Stimulated activated naive CD4-positive, alpha-beta T cell treated with Interleukin-2 at 50 U/mL for 16 hours (primary cell): Measurements from ENCODE around the gene P2RY11.

Experiments used
- DNase-seq: peaks from one replicate; lab custom pipeline; 2025; lab: John Stamatoyannopoulos, UW

Gene P2RY11

GRCh38 chr19:10093295-10094186, 18.0 kb upstream of the P2RY11 start:
- DNase-seq, result no peak

- no peak for DNase-seq
Measured at GRCh38 chr19:10095622-10095947, 15.9 kb upstream of the P2RY11 start.

DNA sequence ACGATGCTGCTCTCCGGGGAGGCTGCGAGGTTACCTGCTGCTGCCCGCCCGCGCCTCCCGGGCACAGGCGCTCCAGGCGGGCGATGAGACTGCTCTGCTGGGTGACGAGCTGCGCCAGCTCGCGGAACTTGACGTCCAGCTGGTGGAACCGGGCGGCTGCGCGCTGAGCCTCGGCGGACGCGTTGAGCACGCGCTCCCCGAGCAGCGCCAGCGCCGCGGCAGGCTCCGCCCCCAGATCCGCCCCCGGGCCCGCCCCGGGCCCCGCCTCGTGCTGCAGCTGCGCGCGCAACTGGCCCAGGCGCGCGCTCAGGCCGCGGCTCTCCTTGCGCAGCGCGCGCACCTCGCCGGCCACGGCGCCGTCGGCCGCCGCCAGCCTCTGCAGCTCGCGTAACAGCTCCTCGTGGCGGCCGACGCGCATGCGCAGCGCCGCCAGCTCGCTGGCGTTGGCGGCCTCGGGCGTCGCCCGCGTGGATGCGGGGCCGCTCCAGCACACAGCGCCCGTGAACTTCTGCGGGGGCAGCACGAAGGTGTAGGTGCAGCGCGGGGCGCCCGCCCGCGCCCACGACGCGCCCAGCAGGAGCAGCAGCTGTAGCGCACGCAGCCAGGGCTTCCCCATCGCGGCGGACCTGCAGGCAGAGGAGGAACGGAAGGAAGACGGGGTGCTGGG, 15.4 kb upstream of the P2RY11 start:
- peak; percentile 82 for DNase-seq

DNA sequence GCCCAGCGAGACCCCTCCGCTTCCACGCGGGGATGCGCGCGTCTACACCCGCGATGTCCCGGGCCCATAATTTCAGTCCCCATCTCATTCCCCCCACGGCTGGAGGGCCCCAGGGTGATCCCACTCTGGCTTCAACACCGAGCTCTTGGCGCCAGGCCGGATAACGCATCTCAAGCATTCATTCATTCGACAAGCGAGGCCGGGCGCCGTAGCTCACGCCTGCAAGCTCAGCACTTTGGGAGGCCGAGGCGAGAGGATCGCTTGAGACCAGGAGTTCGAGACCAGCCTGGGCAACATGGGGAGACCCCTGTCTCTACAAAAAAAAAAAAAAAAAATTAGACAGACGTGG, 14.9 kb upstream of the P2RY11 start:
- DNase-seq, result no peak

- DNase-seq, result no peak
Measured at GRCh38 chr19:10100163-10100785, 11.2 kb upstream of the P2RY11 start.

DNA sequence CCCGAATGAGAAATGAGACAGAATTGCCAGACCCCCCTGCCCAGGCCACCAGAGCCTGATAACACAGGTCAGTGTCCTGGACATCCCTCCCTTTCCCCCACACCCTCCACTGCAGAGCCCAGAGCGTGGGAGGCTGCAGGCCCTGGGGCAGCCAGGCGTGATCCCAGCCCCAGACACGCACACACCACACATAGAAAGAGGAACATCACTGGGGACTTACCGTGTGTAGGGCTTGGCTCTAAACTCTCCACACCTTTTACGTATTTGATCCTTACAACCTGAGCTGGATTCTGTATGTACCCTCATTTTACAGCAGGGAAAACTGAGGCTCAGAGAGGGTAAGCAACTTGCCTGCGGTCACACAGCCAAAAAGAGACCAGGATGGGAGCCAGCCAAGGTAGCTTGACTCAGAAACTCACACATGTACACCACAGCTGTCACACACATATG, 8.7 kb upstream of the P2RY11 start:
- DNase-seq, result no peak

DNA sequence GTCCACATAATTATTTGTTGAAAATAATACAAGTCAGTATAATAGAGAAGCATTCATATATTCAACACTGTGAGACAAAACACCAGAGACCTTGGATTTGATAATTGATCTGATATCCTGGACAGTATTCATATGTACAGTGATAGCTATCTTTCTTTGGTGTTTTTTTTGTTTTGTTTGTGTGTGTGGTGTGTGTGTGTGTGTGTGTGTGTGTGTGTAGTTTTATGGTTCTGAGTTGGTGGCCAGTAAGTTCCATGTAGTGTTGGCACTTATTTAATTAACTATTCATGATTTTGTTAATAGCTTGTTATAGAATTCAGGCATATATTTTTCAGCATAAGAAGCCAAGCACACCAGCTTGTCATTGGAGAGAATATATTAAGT, 7.4 kb upstream of the P2RY11 start:
- no peak for DNase-seq

GRCh38 chr19:10104665-10105508, 6.6 kb upstream of the P2RY11 start:
- DNase-seq, result peak; percentile 80

- DNase-seq, result peak; percentile 85
Measured at GRCh38 chr19:10105509-10106099, 5.9 kb upstream of the P2RY11 start.

DNA sequence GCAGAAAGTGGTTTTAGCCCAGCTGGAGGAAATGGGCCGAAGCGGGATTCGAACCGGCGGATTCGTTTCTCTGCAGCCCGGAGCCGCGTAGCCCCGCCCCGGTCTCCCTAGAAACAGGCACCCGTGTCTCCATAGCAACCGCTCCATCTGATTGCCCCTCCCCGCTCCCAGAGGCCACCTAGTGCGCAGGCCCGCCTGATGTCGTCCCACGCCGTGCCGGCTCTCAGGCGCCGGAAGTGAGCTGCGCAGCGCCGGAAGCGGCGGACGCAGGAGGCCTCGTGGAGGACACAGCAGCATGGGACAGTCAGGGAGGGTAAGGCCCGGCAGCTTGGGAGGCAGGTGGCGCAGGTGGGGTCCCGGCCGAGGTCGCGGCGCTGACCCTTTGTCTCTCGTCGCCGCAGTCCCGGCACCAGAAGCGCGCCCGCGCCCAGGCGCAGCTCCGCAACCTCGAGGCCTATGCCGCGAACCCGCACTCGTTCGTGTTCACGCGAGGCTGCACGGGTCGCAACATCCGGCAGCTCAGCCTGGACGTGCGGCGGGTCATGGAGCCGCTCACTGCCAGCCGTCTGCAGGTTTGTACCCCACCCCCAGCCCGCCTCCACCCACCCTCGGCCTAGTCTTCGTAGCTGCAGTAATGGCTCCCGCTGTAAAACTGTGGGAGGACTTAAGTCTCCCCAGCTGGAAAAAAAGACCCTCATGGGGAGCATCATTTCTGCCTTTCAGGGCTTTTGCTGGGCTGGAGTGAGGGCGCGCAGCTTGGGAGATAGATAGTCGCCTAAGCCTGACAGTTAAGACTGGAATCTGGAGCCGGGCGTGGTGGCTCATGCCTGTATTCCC, 5.2 kb upstream of the P2RY11 start, which contains the start of gene PPAN:
Gene PPAN (plus strand): TSS at position 263 of the 837 bp plus-strand sequence. CDS start 33 bp downstream, at position 296.
- peak; percentile 96 for DNase-seq

- DNase-seq, result no peak
Measured at GRCh38 chr19:10107254-10107653, 4.2 kb upstream of the P2RY11 start.

DNA sequence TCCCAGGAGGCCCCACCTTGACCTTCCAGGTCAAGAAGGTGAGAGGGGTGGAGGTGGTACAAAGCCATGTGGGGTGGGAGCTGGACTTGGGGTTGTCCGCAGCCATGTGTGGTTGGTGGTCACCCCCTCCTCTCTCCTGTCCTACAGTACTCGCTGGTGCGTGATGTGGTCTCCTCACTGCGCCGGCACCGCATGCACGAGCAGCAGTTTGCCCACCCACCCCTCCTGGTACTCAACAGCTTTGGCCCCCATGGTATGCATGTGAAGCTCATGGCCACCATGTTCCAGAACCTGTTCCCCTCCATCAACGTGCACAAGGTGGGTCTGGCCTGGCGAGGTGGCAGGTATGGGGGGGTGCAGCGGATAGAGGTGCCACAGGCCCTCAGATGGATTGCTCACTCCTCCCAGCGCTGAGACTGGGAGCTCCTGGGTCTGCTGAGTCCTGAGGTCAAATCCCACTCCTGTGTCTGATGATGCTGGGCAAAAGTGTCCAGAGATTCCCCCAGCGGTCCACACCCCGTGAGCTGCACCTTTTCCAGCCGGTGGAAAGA, 3.6 kb upstream of the P2RY11 start:
- no peak for DNase-seq

- DNase-seq, result no peak
Measured at GRCh38 chr19:10109528-10109927, 2.0 kb upstream of the P2RY11 start.

DNA sequence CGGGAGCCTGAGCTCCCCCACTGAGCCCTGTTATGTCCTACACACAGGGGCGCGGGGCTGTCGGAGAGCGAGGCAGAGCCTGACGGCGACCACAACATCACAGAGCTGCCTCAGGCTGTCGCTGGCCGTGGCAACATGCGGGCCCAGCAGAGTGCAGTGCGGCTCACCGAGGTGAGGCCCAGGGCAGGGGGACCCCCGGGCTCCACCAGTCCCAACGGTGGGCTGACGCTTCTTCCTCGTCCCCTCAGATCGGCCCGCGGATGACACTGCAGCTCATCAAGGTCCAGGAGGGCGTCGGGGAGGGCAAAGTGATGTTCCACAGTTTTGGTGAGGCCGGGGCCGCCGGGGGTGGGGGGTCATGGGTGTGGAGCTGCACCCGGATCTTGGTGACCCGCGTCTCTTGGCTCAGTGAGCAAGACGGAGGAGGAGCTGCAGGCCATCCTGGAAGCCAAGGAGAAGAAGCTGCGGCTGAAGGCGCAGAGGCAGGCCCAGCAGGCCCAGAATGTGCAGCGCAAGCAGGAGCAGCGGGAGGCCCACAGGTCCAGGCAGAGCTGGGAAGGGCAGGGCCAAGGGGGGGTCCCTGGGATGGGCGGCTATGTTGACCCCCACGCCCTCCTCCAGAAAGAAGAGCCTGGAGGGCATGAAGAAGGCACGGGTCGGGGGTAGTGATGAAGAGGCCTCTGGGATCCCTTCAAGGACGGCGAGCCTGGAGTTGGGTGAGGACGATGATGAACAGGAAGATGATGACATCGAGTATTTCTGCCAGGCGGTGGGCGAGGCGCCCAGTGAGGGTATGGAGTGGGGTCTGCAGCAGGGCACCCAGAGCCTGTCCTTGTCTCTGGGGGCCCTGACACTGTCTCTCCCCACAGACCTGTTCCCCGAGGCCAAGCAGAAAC, 1.2 kb upstream of the P2RY11 start:
- no peak for DNase-seq

DNA sequence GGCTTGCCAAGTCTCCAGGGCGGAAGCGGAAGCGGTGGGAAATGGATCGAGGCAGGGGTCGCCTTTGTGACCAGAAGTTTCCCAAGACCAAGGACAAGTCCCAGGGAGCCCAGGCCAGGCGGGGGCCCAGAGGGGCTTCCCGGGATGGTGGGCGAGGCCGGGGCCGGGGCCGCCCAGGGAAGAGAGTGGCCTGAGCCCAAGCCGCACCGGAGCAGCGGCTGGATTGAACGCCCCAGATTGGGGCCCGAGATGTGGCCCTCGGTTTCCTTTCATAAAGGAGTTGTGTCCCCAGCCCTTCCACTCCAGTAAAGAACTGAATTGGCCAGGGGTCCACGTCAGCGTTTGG, 548 bp upstream of the P2RY11 start:
- no peak for DNase-seq

DNA sequence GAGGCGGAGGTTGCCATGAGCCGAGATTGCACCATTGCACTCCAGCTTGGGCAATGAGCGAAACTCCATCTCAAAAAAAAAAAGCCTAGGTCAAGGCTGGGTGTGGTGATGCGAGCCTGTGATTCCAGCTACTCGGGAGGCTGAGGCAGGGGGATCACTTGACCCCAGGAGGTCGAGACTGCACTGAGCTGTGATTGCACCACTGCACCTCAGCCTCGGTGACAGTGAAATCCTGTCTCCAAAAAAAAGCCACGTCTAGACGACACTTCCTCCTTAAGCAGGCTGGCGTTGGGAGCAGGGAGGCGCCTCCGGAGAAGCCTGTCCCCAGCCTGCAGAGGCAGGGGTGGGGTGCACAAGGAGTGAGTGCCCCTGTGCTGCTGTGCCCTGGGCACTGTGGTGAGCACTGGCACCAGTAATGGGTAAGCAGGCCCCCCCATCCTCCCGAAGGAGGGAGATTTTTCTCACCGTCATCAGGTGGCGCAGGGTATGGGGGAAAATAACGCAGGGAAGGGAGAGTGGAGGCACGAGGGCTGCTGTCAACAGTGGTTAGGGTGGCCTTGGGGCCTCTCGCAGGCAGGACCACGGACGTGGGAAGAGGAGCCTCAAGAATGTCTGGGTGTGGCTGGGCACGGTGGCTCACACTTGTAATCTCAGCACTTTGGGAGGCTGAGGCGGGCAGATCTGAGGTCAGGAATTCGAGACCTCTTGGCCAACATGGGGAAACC, 706 bp downstream of the P2RY11 start:
- DNase-seq, result peak; percentile 69

- peak; percentile 68 for DNase-seq
Measured at GRCh38 chr19:10112895-10113591, 1.6 kb downstream of the P2RY11 start.

GRCh38 chr19:10113592-10113963, 2.1 kb downstream of the P2RY11 start:
- no peak for DNase-seq
